ENCODE measurements around the gene SLC38A10. TPM values are rescaled to one million over a fixed set of nuclear protein-coding genes. Genes with fewer than 3 reads are reported as not detected.

SLC38A10 gene
- total and polyA plus RNA-seq, 2 of the 13 experiments (the other 11 are each of a cell fraction or from before 2014, with no cell fraction given), result 23.4 to 55.8 TPM

DNA sequence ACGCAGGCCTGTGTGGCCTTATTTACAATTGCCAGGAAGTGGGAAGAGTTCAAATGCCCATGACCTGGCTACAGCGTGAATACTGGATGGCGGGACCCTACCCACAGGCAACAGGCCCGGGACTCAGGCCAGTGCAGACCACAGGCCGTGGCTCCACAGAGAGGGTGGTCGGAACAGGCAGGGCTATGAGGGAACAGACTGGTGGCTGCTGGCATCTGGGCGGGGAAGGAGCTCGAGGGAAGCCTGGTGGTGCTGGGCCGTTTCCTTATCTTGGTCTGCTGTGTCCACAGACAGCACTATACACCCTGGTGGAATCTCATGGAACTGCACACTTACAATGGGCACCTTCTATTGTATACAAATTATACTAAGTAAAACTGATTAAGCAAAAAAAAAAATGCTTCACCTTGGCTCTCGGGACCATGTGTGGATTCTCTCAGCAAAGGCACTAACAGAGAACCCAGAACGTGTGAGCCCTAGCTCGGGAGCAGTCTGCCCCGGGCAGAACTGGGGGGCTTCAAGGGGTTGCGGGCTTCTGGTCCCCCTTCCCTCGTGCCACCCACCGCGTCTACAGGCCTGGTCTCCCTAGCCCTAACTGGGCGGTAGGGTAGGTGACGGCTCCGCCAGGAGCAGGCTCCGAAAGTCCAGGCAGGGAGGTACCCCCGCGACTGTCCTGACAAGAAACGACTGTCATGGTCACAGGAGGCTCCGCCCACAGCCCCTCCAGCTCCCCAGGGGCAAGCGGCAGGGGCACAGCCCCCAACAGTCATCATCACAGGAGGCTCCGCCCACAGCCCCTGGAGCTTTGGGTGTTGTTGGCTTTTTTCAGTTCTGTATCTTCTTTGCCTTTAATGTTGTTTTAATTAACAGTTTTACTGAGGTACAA lies 94.2 kb downstream of the SLC38A10 start:
- Histone ChIP-seq H3K9me3 (ENCODE audit: low read length) (no peaks in the 10 kb centered on the region), H3K4me1 (ENCODE audit: insufficient read depth, low read length) (no peaks in the 10 kb centered on the region), H3K27ac (ENCODE audit: extremely low read length, insufficient read depth, low read length) (no peak overlapping the region), H4K20me1 (ENCODE audit: insufficient read depth, low read length) (no peaks in the 10 kb centered on the region; the same call in 1 of the 2 replicates), H3K79me2 (ENCODE audit: insufficient read depth, low read length) (no peaks in the 10 kb centered on the region), H3K27me3 (ENCODE audit: control insufficient read depth in 1 of 2, insufficient read depth in 2 of 2, low read length in 2 of 2) (no peaks in the 10 kb centered on the region), H3K4me3 (replicated peaks in 1 of 3; ENCODE audit: insufficient read depth in 1 of 3, low read depth in 2 of 3, low read length in 3 of 3) (no peak overlapping the region), H3K4me2 (ENCODE audit: low read depth, low read length) (no peak overlapping the region), H3K9ac (ENCODE audit: insufficient read depth, low read depth, low read length) (no peak overlapping the region), H3K36me3 (replicated peaks in 1 of 2; ENCODE audit: control insufficient read depth in 1 of 2, insufficient read depth in 2 of 2, low read length in 2 of 2) (peaks cover 18 to 52% of the 10 kb centered on the region in 2 experiments; a peak in 4 of 5 replicates), H2AFZ (ENCODE audit: low read length) (no peak overlapping the region)
- intact Hi-C loops (cut with micrococcal nuclease; ENCODE audit: unreplicated experiment), result loop anchor here (5.0 kb wide), 1 partner anchor 59 kb away; no protein-coding TSS in a partner anchor
- in situ Hi-C loops (cut with HindIII; ENCODE audit: extremely low pct_ligation_motif_present, low pct_unique_long_range_greater_than_20kb), result no loop called here
- WGBS (ENCODE audit: low lambda C conversion rate), result 84% methylated on average over 27 of the region's 27 CpGs
- peak; percentile 78 for ATAC-seq
- POLR2A ChIA-PET, result interaction anchor here (0.9 to 1.3 kb wide), 2 partner anchors 22 to 38 kb away, joined by 3 read pairs; partner anchors contain the start of genes CEP131, NDUFAF8 and TEPSIN
- CTCF ChIA-PET (ENCODE audit: low intra/inter-chr PET ratio, low total read pairs), result interaction anchor here (1.3 to 1.4 kb wide), 2 partner anchors 58 to 99 kb away, joined by 4 to 20 read pairs; no protein-coding TSS in a partner anchor
- DNase-seq (ENCODE audit: low spot score), result peak; percentile 62
- no TSS peak for BruUV-seq (replicated peaks)
- FAIRE-seq, result peak; percentile 76
- TF ChIP-seq, protein P1, sequence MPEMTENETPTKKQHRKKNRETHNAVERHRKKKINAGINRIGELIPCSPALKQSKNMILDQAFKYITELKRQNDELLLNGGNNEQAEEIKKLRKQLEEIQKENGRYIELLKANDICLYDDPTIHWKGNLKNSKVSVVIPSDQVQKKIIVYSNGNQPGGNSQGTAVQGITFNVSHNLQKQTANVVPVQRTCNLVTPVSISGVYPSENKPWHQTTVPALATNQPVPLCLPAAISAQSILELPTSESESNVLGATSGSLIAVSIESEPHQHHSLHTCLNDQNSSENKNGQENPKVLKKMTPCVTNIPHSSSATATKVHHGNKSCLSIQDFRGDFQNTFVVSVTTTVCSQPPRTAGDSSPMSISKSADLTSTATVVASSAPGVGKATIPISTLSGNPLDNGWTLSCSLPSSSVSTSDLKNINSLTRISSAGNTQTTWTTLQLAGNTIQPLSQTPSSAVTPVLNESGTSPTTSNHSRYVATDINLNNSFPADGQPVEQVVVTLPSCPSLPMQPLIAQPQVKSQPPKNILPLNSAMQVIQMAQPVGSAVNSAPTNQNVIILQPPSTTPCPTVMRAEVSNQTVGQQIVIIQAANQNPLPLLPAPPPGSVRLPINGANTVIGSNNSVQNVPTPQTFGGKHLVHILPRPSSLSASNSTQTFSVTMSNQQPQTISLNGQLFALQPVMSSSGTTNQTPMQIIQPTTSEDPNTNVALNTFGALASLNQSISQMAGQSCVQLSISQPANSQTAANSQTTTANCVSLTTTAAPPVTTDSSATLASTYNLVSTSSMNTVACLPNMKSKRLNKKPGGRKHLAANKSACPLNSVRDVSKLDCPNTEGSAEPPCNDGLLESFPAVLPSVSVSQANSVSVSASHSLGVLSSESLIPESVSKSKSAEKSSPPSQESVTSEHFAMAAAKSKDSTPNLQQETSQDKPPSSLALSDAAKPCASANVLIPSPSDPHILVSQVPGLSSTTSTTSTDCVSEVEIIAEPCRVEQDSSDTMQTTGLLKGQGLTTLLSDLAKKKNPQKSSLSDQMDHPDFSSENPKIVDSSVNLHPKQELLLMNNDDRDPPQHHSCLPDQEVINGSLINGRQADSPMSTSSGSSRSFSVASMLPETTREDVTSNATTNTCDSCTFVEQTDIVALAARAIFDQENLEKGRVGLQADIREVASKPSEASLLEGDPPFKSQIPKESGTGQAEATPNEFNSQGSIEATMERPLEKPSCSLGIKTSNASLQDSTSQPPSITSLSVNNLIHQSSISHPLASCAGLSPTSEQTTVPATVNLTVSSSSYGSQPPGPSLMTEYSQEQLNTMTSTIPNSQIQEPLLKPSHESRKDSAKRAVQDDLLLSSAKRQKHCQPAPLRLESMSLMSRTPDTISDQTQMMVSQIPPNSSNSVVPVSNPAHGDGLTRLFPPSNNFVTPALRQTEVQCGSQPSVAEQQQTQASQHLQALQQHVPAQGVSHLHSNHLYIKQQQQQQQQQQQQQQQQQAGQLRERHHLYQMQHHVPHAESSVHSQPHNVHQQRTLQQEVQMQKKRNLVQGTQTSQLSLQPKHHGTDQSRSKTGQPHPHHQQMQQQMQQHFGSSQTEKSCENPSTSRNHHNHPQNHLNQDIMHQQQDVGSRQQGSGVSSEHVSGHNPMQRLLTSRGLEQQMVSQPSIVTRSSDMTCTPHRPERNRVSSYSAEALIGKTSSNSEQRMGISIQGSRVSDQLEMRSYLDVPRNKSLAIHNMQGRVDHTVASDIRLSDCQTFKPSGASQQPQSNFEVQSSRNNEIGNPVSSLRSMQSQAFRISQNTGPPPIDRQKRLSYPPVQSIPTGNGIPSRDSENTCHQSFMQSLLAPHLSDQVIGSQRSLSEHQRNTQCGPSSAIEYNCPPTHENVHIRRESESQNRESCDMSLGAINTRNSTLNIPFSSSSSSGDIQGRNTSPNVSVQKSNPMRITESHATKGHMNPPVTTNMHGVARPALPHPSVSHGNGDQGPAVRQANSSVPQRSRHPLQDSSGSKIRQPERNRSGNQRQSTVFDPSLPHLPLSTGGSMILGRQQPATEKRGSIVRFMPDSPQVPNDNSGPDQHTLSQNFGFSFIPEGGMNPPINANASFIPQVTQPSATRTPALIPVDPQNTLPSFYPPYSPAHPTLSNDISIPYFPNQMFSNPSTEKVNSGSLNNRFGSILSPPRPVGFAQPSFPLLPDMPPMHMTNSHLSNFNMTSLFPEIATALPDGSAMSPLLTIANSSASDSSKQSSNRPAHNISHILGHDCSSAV (CRISPR knock-in tag; IDR thresholded peaks at IDR 0.05; ENCODE audit: borderline replicate concordance), result no peak
- TF ChIP-seq ZNF275 (CRISPR knock-in tag; IDR thresholded peaks at IDR 0.05; ENCODE audit: borderline replicate concordance) (no peak), ZNF572 (CRISPR knock-in tag; IDR thresholded peaks at IDR 0.05) (no peak), SMAD1 (CRISPR knock-in tag; IDR thresholded peaks at IDR 0.05; ENCODE audit: borderline replicate concordance, low read depth) (no peak), ZNF256 (CRISPR knock-in tag; conservative IDR thresholded peaks at IDR 0.05) (no peak), ZNF124 (CRISPR knock-in tag; IDR thresholded peaks at IDR 0.05) (no peak), FOXK1 (CRISPR knock-in tag; IDR thresholded peaks at IDR 0.05; ENCODE audit: borderline replicate concordance, low read depth) (no peak), RARG (CRISPR knock-in tag; IDR thresholded peaks at IDR 0.05; ENCODE audit: low read depth) (no peak), ISL2 (CRISPR knock-in tag; IDR thresholded peaks at IDR 0.05) (no peak), LCORL (IDR thresholded peaks at IDR 0.05) (no peak), LCORL (CRISPR knock-in tag; IDR thresholded peaks at IDR 0.05) (0 out of 2 replicates have a peak, but pooled peaks have one; percentile 20)

Measured in HepG2 (cell line).